WI38 (cell line): ENCODE results near the gene ACTL10.
"Not testable (repeated sequence)": the region's sequence is repeated elsewhere in the genome, so short reads cannot be mapped to it uniquely, and the experiment has no call there.

Experiments
- H3K4me3 ChIP-seq: 2 replicates; pipeline ENCODE4 v1.5.1; 2011; ENCODE audit warnings: low read depth, mild to moderate bottlenecking, control low read depth, low read length
- CTCF ChIP-seq: IDR thresholded peaks from 2 replicates; pipeline ENCODE4 v1.5.1; 2012; ENCODE audit warnings: low read depth, mild to moderate bottlenecking, control low read depth, low read length

ACTL10 gene

GRCh38 chr20:33694639-33695012, 27.9 kb downstream of the ACTL10 start:
- no peak overlapping the region for H3K4me3 ChIP-seq
- no peak for TF ChIP-seq CTCF

- no peak for TF ChIP-seq CTCF
- H3K4me3 ChIP-seq, result no peak overlapping the region
These were observed 29.7 kb downstream of the ACTL10 start for GRCh38 chr20:33696448-33696847.

- no peak overlapping the region for H3K4me3 ChIP-seq
- no peak for TF ChIP-seq CTCF
These were observed 30.4 kb downstream of the ACTL10 start for GRCh38 chr20:33697129-33697528.

GRCh38 chr20:33698966-33699365, 32.2 kb downstream of the ACTL10 start:
- not testable (repeated sequence) for H3K4me3 ChIP-seq

- H3K4me3 ChIP-seq, result not testable (repeated sequence)
These were observed 34.1 kb downstream of the ACTL10 start for GRCh38 chr20:33700696-33701441.

- H3K4me3 ChIP-seq, result no peak overlapping the region
- no peak for TF ChIP-seq CTCF
These were observed 35.1 kb downstream of the ACTL10 start for GRCh38 chr20:33701629-33702450.

- H3K4me3 ChIP-seq, result no peak overlapping the region
- TF ChIP-seq CTCF, result no peak
These were observed 36.1 kb downstream of the ACTL10 start for GRCh38 chr20:33702861-33703260.

- H3K4me3 ChIP-seq, result no peak overlapping the region
- TF ChIP-seq CTCF, result no peak
These were observed 36.9 kb downstream of the ACTL10 start for GRCh38 chr20:33703498-33704137.
